Stromal cell of bone marrow (primary cell): ENCODE measurements around the gene N4BP2L1.
"Not testable (repeated sequence)": the region's sequence is repeated elsewhere in the genome, so short reads cannot be mapped to it uniquely, and the experiment has no call there.

ENCODE experiments used
- DNase-seq: peaks from one replicate; pipeline ENCODE4 v3.0.0-alpha.2; 2012; ENCODE audit warnings: low read depth

The N4BP2L1 gene

DNA sequence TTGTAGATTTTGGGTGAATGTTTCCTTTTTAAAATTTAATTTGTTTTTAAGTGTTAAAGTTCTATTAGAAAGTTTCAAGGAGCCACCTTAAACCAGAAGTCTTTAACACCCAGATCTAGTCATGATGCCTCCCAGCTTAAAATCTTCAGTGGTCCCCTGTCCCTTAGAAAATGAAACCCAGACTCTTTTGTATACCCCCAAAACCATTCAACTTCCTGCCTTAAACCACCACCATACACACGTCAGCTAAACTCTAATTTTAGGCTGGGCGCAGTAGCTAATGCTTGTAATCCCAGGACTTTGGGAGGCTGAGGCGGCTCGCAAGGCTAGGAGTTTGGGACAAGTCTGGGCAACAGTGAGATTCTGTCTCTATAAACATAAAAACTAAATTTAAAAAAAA is 37.9 kb downstream of the N4BP2L1 start:
- no peak for DNase-seq

DNA sequence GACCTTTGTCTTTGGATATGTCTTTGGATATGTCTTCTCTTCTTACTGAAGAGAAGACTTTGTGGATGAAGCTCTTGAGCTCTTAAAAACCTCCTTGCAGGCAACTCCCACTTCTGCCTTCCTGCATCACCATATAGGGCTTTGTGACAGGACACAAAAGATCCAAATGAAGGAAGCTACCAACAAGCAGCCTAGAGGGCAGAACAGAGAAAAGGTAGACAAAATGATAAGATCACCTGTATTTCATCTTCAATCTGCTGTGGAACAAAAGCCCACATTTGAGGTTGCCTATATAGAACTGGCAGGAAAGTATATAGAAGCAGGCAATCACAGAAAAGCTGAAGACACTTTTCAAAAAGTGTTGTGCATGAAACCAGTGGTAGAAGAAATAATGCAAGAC is 42.5 kb downstream of the N4BP2L1 start:
- no peak for DNase-seq

DNA sequence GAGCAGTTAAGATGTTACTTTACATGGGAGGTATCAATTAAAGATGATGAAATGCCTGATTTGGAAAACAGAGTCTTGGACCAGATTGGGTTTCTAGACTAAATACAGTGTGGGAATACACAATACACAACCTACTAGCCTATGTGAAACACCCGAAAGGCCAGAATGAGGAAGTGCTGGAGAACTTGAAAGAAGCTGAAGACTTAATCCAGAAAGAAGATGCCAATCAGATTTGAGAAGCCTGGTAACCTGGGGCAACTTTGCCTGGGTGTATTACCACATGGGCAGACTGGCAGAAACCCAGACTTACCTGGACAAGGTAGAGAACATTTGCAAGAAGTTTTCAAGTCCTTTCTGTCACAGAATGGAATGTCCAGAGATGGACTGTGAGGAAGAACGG is 43.2 kb downstream of the N4BP2L1 start:
- DNase-seq = no peak

DNA sequence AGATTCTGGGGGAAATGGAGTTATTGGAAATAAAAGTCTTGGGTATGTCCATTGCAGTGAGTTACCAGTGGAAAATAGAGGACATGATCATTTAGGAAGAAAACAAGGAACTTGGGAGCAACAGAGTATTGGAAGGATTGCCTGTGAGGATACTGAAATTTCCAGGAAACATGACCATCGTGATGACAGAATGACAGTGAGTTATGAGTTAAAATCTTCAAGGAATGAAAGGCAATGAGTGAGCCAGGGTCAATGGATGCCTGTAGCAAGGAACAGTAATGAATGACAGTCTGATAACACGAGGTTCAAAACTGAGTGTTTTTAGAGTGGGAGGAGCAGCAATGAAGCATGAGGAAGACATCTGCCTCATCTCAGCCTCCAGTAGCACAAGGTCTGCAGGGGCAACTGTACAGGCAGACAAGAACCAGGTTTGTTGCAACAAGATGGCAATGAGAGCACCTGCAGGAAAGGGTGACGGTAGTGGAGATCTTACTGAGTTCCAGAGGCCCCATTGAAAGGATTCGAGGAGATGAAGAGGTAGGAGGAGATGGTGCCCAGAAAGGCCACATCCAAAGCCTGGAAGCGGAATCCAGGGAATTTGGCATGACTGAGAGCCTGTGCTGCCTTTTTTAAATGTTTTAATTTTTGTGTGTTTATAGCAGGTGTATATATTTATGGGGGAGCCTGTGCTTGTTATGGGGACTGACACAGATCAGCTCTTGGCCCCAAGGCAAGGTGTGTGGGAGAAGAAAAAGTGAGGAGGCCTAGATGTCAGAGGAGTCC is 43.9 kb downstream of the N4BP2L1 start:
- DNase-seq = no peak

DNA sequence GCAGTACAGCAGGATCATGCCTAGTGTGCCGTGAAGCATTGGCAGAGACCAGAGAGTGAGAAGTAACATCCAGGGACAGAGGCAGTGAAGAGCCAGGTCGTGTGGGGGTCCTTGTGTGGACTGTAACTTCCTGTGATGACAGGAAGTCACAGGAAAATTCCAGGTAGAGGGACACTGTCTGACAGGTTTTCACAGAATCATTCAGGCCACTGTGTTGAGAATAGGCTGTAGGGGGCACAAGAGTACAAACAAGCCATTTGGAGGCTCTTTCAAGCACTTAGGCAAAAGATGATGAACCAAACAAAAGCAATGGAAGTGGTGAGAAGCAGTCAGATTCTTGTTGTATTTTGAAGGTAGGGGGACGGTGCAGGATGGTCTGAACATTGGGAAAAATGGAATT is 46.4 kb downstream of the N4BP2L1 start:
- peak; percentile 24 for DNase-seq

DNA sequence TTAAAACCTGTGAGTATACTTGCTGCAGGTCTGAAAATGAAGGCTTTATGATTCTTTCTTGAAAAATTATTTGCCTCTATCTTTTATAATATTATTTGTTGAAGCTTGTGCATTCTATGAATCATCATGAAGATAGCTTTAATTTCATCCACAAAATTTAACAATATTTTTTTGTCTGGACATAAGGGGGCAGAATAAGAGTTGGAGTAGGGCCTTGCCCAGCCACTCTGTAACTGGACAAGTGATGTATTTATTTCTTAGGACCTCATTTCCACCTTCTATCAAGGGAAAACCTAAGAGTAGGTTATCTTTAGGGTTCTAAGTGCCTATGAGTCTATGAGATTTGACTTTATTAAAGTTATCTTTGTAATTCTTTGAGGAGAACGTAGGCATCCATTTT is 49.9 kb downstream of the N4BP2L1 start:
- no peak for DNase-seq

DNA sequence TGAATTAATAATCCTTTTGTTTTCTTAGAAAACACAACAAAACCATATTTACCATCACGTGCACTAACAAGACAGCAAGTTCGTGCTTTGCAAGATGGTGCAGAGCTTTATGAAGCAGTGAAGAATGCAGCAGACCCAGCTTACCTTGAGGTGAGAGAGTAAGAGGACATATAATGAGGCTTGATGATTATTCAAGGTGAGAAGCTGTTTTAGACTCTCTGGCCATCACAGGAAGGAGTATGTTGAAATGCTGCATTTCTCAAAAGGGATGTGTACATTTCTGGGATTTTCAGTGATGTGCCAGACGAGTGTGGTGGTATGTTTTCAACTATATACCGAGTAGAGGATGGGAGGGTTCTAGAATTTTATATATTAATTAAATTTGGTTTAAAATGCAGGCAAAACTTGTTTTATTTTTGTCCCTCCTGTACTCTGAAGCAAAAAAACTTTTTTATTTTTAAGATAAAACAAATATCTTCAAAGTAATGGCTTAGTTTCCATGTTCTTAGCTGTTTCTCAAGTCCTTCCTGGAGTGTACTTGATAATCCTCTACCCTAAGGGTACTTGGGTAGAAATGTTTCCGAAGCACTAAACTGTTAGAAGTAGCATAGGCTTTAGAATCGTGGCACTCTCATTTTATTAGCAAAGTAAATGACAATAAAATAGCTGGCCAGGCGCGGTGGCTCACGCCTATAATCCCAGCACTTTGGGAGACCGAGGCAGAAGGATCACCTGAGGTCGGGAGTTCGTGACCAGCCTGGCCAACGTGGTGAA is 51.1 kb downstream of the N4BP2L1 start:
- DNase-seq = no peak

DNA sequence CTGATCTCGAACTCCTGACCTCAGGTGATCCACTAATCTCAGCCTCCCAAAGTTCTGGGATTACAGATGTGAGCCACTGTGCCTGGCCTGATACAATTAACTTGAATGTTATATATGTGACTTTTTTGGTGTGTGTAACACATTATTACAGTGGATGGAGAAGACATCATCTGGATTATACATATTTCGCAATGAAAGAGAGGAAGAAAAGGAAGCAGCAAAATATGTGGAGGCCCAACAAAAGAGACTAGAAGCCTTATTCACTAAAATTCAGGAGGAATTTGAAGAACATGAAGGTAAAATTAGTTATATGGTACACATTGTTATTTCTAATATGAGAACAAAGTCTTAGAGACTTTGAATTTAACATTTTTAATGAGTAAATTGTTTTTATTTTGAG is 57.1 kb downstream of the N4BP2L1 start:
- DNase-seq = no peak

DNA sequence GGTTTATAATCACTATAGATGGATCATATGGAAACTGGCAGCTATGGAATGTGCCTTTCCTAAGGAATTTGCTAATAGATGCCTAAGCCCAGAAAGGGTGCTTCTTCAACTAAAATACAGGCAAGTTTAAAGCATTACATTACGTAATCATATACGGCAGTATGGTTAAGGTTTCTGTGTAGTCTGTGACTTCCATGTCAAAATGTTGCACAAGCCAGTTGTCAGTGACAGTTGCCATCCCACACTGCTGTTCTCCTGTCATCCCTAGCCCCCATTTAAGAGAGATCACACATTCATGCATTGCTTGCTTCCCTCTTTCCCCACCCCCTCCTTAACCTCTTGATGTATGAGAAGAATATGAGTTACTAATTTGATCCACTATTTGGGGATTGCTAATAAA is 65.4 kb downstream of the N4BP2L1 start:
- no peak for DNase-seq

DNA sequence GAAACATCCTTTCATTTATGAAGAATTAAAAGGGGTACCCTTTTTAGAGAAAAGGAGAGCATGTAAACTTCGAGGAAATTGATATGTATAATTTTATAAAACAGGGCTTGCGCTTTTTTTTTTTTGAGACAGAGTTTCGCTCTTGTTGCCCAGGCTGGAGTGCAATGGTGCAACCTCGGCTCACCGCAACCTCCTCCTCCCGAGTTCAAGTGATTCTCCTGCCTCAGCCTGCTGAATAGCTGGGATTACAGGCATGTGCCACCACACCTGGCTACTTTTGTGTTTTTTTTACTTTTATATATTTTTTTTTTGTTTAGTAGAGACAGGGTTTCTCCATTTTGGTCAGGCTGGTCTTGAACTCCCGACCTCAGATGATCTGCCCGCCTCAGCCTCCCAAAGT is 72.0 kb downstream of the N4BP2L1 start:
- DNase-seq = not testable (repeated sequence)

DNA sequence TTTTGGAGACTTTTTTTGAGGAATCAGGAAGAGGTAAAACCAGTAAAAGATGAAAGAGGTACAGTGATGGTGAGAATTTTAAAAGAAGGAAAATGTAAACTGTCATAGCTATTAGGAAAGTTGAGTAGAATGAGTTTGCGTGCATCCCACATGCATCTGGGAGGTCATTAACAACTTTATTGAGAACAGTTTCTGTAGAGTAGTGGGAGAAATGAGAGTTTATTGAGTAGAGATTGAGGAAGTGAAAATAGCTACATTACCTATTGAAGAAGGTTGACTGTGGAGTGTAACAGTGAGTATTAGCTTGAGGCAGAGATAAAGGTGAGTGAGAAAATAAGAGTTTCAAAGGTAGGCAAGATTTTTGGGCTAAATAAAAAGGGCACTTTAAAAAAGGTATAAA is 73.9 kb downstream of the N4BP2L1 start:
- no peak for DNase-seq

DNA sequence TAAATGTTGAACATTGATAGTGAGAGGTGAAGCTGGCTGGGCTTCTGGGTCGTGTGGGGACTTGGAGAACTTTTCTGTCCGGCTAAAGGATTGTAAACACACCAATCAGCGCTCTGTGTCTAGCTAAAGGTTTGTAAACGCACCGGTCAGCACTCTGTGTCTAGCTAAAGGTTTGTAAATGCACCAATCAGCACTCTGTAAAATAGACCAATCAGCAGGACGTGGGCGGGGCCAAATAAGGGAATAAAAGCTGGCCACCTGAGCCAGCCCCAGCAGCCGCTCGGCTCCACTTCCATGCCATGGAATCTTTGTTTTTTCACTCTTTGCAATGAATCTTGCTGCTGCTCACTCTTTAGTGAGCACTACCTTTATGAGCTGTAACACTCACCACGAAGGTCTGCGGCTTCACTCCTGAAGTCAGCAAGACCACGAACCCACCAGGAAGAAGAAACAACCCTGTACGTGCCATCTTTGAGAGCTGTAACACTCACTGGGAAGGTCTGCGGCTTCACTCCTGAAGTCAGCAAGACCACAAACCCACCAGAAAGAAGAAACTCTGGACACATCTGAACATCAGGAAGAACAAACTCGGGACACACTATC is 77.0 kb downstream of the N4BP2L1 start:
- DNase-seq = not testable (repeated sequence)
